ENCODE measurements around the gene NLRC3.

The NLRC3 gene

DNA sequence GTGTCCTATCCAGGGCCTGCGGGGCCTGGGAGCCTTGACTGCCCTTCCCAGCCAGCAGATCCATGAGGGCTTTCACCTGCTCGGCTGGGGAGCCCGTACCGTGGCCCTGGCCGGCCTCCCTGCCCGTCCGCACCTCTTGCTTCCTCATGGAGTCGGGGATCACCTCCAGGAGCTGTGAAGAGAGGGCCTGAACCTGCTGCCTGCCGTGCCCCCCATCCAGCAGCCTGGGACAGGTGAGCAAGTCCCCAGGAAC is 12.4 kb downstream of the NLRC3 start (continued):
- TF ChIP-seq, protein P1, sequence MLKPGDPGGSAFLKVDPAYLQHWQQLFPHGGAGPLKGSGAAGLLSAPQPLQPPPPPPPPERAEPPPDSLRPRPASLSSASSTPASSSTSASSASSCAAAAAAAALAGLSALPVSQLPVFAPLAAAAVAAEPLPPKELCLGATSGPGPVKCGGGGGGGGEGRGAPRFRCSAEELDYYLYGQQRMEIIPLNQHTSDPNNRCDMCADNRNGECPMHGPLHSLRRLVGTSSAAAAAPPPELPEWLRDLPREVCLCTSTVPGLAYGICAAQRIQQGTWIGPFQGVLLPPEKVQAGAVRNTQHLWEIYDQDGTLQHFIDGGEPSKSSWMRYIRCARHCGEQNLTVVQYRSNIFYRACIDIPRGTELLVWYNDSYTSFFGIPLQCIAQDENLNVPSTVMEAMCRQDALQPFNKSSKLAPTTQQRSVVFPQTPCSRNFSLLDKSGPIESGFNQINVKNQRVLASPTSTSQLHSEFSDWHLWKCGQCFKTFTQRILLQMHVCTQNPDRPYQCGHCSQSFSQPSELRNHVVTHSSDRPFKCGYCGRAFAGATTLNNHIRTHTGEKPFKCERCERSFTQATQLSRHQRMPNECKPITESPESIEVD (tag by site-specific recombination; IDR thresholded peaks at IDR 0.05), result no peak
- no peak for TF ChIP-seq ZNF426 (tag by site-specific recombination; IDR thresholded peaks at IDR 0.05)

DNA sequence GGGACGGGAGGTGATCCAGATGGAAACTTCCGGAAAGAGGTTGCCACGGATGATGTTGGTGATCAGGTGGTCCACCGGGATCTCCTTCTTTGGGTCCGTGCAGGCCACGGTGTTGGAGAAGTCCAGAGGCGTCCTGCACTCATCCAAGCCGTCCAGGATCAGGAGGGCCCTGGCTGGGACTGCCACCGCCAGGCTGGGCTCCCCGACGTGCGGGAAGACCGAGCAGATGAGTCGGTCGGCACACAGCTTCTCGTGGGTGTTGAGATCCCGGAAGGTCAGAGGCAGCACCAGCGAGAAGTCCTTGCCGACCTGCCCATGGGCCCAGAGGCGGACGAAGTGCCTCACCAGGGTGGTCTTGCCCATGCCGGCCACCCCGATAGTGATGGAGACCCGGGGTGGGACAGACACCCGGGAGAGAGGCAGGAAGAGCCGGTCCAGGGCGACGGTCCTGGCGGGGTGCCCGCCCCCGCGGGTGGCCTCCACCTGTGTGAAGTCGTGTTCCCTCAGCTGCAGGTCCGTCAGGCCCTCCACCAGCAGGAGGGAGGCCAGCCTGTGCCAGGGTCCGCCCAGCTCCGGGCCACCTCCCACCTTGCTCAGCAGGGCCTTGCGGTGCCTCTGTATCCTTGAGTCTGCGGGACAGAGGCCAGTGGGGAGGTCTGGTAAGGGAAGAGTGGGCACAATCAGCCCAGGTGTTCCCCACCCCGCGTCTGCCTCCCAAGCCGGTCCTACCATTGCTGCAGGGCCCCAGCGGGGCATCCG is 12.9 kb downstream of the NLRC3 start:
- H3K27ac ChIP-seq (ENCODE audit: extremely low read depth, low read depth, low read length), result no peak overlapping the region
- no peaks in the 10 kb centered on the region for H3K36me3 ChIP-seq (ENCODE audit: control insufficient read depth in 2 of 2, insufficient read depth in 1 of 2, low read length in 2 of 2)
- TF ChIP-seq YY2 (tag by site-specific recombination; IDR thresholded peaks at IDR 0.05) (no peak), ZNF530 (tag by site-specific recombination; IDR thresholded peaks at IDR 0.05; ENCODE audit: low read depth) (no peak), ZNF837 (tag by site-specific recombination; IDR thresholded peaks at IDR 0.05) (no peak), ZFHX2 (tag by site-specific recombination; conservative IDR thresholded peaks at IDR 0.05) (no peak), ZNF48 (tag by site-specific recombination; IDR thresholded peaks at IDR 0.05) (no peak), RBAK (tag by site-specific recombination; IDR thresholded peaks at IDR 0.05) (no peak), ZBTB21 (tag by site-specific recombination; IDR thresholded peaks at IDR 0.05) (no peak)
- TF ChIP-seq, protein P2, sequence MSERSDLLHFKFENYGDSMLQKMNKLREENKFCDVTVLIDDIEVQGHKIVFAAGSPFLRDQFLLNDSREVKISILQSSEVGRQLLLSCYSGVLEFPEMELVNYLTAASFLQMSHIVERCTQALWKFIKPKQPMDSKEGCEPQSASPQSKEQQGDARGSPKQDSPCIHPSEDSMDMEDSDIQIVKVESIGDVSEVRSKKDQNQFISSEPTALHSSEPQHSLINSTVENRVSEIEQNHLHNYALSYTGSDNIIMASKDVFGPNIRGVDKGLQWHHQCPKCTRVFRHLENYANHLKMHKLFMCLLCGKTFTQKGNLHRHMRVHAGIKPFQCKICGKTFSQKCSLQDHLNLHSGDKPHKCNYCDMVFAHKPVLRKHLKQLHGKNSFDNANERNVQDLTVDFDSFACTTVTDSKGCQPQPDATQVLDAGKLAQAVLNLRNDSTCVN (tag by site-specific recombination; optimal IDR thresholded peaks at IDR 0.05), result no peak
- TF ChIP-seq, protein P3, sequence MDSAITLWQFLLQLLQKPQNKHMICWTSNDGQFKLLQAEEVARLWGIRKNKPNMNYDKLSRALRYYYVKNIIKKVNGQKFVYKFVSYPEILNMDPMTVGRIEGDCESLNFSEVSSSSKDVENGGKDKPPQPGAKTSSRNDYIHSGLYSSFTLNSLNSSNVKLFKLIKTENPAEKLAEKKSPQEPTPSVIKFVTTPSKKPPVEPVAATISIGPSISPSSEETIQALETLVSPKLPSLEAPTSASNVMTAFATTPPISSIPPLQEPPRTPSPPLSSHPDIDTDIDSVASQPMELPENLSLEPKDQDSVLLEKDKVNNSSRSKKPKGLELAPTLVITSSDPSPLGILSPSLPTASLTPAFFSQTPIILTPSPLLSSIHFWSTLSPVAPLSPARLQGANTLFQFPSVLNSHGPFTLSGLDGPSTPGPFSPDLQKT (IDR thresholded peaks at IDR 0.05; ENCODE audit: borderline replicate concordance, low read depth, low read length), result no peak
- TF ChIP-seq, protein P4, sequence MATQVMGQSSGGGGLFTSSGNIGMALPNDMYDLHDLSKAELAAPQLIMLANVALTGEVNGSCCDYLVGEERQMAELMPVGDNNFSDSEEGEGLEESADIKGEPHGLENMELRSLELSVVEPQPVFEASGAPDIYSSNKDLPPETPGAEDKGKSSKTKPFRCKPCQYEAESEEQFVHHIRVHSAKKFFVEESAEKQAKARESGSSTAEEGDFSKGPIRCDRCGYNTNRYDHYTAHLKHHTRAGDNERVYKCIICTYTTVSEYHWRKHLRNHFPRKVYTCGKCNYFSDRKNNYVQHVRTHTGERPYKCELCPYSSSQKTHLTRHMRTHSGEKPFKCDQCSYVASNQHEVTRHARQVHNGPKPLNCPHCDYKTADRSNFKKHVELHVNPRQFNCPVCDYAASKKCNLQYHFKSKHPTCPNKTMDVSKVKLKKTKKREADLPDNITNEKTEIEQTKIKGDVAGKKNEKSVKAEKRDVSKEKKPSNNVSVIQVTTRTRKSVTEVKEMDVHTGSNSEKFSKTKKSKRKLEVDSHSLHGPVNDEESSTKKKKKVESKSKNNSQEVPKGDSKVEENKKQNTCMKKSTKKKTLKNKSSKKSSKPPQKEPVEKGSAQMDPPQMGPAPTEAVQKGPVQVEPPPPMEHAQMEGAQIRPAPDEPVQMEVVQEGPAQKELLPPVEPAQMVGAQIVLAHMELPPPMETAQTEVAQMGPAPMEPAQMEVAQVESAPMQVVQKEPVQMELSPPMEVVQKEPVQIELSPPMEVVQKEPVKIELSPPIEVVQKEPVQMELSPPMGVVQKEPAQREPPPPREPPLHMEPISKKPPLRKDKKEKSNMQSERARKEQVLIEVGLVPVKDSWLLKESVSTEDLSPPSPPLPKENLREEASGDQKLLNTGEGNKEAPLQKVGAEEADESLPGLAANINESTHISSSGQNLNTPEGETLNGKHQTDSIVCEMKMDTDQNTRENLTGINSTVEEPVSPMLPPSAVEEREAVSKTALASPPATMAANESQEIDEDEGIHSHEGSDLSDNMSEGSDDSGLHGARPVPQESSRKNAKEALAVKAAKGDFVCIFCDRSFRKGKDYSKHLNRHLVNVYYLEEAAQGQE (tag by site-specific recombination; IDR thresholded peaks at IDR 0.05), result no peak
- TF ChIP-seq, protein P5, sequence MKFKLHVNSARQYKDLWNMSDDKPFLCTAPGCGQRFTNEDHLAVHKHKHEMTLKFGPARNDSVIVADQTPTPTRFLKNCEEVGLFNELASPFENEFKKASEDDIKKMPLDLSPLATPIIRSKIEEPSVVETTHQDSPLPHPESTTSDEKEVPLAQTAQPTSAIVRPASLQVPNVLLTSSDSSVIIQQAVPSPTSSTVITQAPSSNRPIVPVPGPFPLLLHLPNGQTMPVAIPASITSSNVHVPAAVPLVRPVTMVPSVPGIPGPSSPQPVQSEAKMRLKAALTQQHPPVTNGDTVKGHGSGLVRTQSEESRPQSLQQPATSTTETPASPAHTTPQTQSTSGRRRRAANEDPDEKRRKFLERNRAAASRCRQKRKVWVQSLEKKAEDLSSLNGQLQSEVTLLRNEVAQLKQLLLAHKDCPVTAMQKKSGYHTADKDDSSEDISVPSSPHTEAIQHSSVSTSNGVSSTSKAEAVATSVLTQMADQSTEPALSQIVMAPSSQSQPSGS (tag by site-specific recombination; IDR thresholded peaks at IDR 0.05; ENCODE audit: low read depth), result no peak
- CTCF ChIA-PET, result no interaction called here
- H3K9me3 ChIP-seq (ENCODE audit: control insufficient read depth, insufficient read depth, low read depth, low read length), result no peaks in the 10 kb centered on the region
- H3K4me3 ChIP-seq (ENCODE audit: low read depth, low read length), result no peak overlapping the region
- POLR2A ChIA-PET, result no interaction called here
- H3K4me1 ChIP-seq (ENCODE audit: control insufficient read depth, insufficient read depth, low read length), result no peaks in the 10 kb centered on the region; the same call in 1 of the 2 replicates

DNA sequence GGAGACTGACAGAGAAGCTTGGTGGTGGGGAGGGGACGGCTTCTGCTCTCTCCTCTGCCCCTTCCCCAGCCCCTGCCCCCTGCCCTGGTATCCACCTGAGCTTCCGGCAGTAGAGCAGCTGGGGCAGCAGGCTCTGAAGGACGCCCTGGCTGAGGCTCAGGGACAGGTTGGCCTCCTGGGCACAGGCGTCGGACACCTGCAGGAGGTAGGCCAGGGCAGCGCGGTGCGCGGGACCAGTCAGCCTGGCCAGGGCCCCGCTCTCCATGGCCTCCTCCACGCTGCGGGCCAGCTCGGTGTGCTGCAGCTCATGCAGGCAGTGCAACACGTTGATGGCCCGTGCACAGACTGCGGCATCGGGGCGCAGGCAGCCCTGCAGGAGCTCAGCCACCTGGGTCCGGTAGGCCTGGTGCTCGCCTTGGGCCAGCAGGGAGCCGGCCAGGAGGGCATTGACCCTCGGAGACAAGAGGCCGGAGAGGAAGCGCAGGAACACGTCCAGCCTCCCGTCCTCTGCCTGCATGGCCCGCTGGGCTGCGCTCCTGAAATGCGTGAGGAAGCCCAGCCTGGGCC is 14.2 kb downstream of the NLRC3 start:
- H3K4me1 ChIP-seq (ENCODE audit: control insufficient read depth, insufficient read depth, low read length), result no peaks in the 10 kb centered on the region; the same call in 1 of the 2 replicates
- no peak overlapping the region for H3K27ac ChIP-seq (ENCODE audit: extremely low read depth, low read depth, low read length)
- H3K9me3 ChIP-seq (ENCODE audit: control insufficient read depth, insufficient read depth, low read depth, low read length), result no peaks in the 10 kb centered on the region
- no peak overlapping the region for H3K4me3 ChIP-seq (ENCODE audit: low read depth, low read length)
- no peaks in the 10 kb centered on the region for H3K36me3 ChIP-seq (ENCODE audit: control insufficient read depth in 2 of 2, insufficient read depth in 1 of 2, low read length in 2 of 2)
- ChIA-PET POLR2A (no interaction called here), CTCF (no interaction called here)
- TF ChIP-seq, protein P6, sequence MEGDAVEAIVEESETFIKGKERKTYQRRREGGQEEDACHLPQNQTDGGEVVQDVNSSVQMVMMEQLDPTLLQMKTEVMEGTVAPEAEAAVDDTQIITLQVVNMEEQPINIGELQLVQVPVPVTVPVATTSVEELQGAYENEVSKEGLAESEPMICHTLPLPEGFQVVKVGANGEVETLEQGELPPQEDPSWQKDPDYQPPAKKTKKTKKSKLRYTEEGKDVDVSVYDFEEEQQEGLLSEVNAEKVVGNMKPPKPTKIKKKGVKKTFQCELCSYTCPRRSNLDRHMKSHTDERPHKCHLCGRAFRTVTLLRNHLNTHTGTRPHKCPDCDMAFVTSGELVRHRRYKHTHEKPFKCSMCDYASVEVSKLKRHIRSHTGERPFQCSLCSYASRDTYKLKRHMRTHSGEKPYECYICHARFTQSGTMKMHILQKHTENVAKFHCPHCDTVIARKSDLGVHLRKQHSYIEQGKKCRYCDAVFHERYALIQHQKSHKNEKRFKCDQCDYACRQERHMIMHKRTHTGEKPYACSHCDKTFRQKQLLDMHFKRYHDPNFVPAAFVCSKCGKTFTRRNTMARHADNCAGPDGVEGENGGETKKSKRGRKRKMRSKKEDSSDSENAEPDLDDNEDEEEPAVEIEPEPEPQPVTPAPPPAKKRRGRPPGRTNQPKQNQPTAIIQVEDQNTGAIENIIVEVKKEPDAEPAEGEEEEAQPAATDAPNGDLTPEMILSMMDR (tag by site-specific recombination; IDR thresholded peaks at IDR 0.05), result no peak
- TF ChIP-seq SCRT1 (tag by site-specific recombination; IDR thresholded peaks at IDR 0.05; ENCODE audit: borderline replicate concordance) (no peak), GLIS1 (tag by site-specific recombination; IDR thresholded peaks at IDR 0.05) (no peak), ZNF112 (tag by site-specific recombination; IDR thresholded peaks at IDR 0.05) (no peak), ZNF132 (tag by site-specific recombination; IDR thresholded peaks at IDR 0.05; ENCODE audit: borderline replicate concordance) (no peak)
- TF ChIP-seq, protein P7, sequence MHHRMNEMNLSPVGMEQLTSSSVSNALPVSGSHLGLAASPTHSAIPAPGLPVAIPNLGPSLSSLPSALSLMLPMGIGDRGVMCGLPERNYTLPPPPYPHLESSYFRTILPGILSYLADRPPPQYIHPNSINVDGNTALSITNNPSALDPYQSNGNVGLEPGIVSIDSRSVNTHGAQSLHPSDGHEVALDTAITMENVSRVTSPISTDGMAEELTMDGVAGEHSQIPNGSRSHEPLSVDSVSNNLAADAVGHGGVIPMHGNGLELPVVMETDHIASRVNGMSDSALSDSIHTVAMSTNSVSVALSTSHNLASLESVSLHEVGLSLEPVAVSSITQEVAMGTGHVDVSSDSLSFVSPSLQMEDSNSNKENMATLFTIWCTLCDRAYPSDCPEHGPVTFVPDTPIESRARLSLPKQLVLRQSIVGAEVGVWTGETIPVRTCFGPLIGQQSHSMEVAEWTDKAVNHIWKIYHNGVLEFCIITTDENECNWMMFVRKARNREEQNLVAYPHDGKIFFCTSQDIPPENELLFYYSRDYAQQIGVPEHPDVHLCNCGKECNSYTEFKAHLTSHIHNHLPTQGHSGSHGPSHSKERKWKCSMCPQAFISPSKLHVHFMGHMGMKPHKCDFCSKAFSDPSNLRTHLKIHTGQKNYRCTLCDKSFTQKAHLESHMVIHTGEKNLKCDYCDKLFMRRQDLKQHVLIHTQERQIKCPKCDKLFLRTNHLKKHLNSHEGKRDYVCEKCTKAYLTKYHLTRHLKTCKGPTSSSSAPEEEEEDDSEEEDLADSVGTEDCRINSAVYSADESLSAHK (tag by site-specific recombination; IDR thresholded peaks at IDR 0.05), result no peak
